Common myeloid progenitor, CD34-positive (primary cell): ENCODE data around the gene ERFL. TPM values are rescaled to one million over a fixed set of nuclear protein-coding genes. Genes with fewer than 3 reads are reported as not detected.
A peak's percentile ranks its signal among the peaks of the same experiment; 100 is the strongest.

Source experiments
- CTCF ChIA-PET: fragments of 350-600 bp; sonication (Branson Sonifier 250); formaldehyde crosslinking; loops from one replicate; lab custom pipeline; 2021; ENCODE audit warnings: antibody characterized with exemption; lab: Charles Lee
- POLR2A ChIA-PET: fragments of 350-600 bp; sonication (Branson Sonifier 250); formaldehyde crosslinking; loops from one replicate; lab custom pipeline; 2021; ENCODE audit warnings: antibody characterized with exemption; lab: Charles Lee
- DNase-seq, 3 donors: peaks; one replicate each; pipeline versions ENCODE4 v3.0.0 to v3.0.0-alpha.2; 2013
- H3K27ac ChIP-seq, 2 experiments: 1 replicate in 1 of 2; 2 replicates in 1 of 2; pipeline ENCODE4 v1.7.0; 2013; ENCODE audit warnings: inconsistent platforms in 2 of 2, low read length in 2 of 2, mild to moderate bottlenecking in 2 of 2, low read depth in 1 of 2, moderate library complexity in 1 of 2; ENCODE audit not compliant: severe bottlenecking in 2 of 2, insufficient read depth in 1 of 2, poor library complexity in 1 of 2
- H3K27me3 ChIP-seq, 5 experiments: replicated peaks in 2 of 5; 1 replicate in 3 of 5; 2 replicates in 2 of 5; pipeline versions ENCODE4 v1.6.1 to v1.7.0; 2013; ENCODE audit warnings: low read length in 4 of 5, mild to moderate bottlenecking in 2 of 5, moderate library complexity in 2 of 5, inconsistent platforms in 1 of 5; ENCODE audit not compliant: insufficient read depth in 5 of 5, control insufficient read depth in 4 of 5
- H3K36me3 ChIP-seq, 4 experiments: 1 replicate in 2 of 4; 2 replicates in 2 of 4; pipeline versions ENCODE4 v1.6.1 to v1.7.0; 2013; ENCODE audit warnings: low read length in 3 of 4, control low read depth in 1 of 4, mild to moderate bottlenecking in 1 of 4; ENCODE audit not compliant: control insufficient read depth in 4 of 4, insufficient read depth in 4 of 4
- H3K4me1 ChIP-seq, 4 experiments: 1 replicate in 3 of 4; 2 replicates in 1 of 4; pipeline versions ENCODE4 v1.6.1 to v1.7.1; 2013; ENCODE audit warnings: low read length in 3 of 4, mild to moderate bottlenecking in 3 of 4, control low read depth in 1 of 4, inconsistent platforms in 1 of 4, moderate library complexity in 1 of 4; ENCODE audit not compliant: control insufficient read depth in 4 of 4, insufficient read depth in 4 of 4; ENCODE audit errors: control extremely low read depth in 1 of 4
- H3K4me3 ChIP-seq, 7 experiments: 1 replicate in 4 of 7; 2 replicates in 3 of 7; pipeline versions ENCODE4 v1.5.1 to v1.7.0; 2013; ENCODE audit warnings: mild to moderate bottlenecking in 7 of 7, low read length in 6 of 7, moderate library complexity in 6 of 7, inconsistent platforms in 2 of 7, low read depth in 2 of 7, control low read depth in 1 of 7; ENCODE audit not compliant: insufficient read depth in 4 of 7, control insufficient read depth in 1 of 7; ENCODE audit errors: extremely low read depth in 1 of 7
- H3K9me3 ChIP-seq, 5 experiments: 1 replicate in 4 of 5; 2 replicates in 1 of 5; pipeline versions ENCODE4 v1.6.1 to v1.7.1; 2013; ENCODE audit warnings: low read length in 4 of 5, mild to moderate bottlenecking in 2 of 5, inconsistent platforms in 1 of 5, low read depth in 1 of 5, moderate library complexity in 1 of 5; ENCODE audit not compliant: control insufficient read depth in 4 of 5, insufficient read depth in 2 of 5; ENCODE audit errors: control extremely low read depth in 1 of 5
- WGBS: methylation state at CpG from one replicate; pipeline ENCODE4 v1.1.5; 2013; ENCODE audit not compliant: insufficient coverage; 5-methylcytosine and 5-hydroxymethylcytosine counted together
- polyA plus RNA-seq: library from polyadenylated mRNA; unstranded; fragments of 120-200 nt; gene quantifications from one replicate; pipeline ENCODE4 v1.2.1, GENCODE V29; 2013

ERFL gene
- polyA plus RNA-seq = 0.28 TPM

DNA sequence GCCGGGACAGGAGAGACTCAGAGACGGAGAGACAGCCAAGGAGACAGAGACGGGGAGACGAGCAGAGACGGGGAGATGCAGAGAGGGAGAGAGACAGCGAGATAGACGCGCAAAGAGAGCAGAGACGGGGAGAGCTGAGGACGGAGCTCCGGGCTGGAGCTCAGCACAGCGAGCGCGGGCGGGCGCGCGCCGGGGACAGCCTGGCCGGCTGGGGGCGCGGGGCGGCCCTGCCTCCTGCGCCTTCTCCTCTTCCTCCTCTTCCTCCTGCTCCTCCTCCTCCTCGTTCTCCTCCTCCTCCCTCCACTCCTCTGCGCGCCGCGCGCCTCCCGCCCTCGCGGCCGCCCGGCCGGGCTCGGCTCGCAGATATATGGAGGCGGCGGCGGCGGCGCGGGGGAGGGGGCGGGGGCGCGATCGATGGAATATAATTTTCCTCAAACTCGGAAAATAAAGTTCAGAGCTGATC, at the start of gene ERFL:
ERFL (minus strand) TSS at position 229 of the 463 bp plus-strand sequence. CDS start 15,530 bp downstream, outside the sequence.
- POLR2A ChIA-PET = no interaction called here
- 0% methylated on average over 37 of the region's 49 CpGs for WGBS
- H3K27ac ChIP-seq = no peak within 1 kb of the TSS
- CTCF ChIA-PET = interaction anchor here (1.2 to 1.4 kb wide), 2 partner anchors 13 to 55 kb away, joined by 3 to 4 read pairs; no protein-coding TSS in a partner anchor
- H3K4me1 ChIP-seq = peaks cover 0 to 19% (median 17%) of the 10 kb centered on the region in 4 experiments
- H3K27me3 ChIP-seq = peaks cover 0 to 73% (median 50%) of the 10 kb centered on the region in 5 experiments
- peak within 1 kb of the TSS; percentile 48 to 80 (median 61) for H3K4me3 ChIP-seq
- no peaks in the 10 kb centered on the region for H3K36me3 ChIP-seq
- no peaks in the 10 kb centered on the region for H3K9me3 ChIP-seq
- no peak for DNase-seq

DNA sequence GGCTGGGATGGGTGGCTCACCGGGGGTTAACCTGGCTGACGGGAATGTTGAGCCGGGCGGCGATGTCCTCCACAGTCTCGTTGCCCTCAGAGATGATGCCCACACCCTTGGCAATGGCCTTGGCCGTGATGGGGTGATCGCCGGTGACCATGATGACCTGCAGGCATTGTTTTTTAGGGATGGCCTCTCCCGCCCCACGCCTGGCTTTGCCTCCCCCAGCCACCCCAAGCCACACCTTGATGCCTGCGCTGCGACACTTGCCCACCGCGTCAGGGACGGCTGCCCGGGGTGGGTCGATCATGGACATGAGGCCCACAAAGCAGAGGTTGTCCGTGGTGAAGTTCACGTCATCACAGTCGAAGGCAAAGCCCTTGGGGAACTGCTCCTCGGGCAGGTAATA, 49.7 kb upstream of the ERFL start:
- H3K27ac ChIP-seq = no peak overlapping the region
- WGBS = 97% methylated on average over 20 of the region's 22 CpGs
- peaks cover 0 to 4% (median 0%) of the 10 kb centered on the region in 4 experiments for H3K36me3 ChIP-seq
- H3K9me3 ChIP-seq = no peaks in the 10 kb centered on the region
- H3K4me1 ChIP-seq = no peaks in the 10 kb centered on the region
- ChIA-PET CTCF (interaction anchor here (0.6 kb wide), 1 partner anchor 31 kb away, joined by 3 read pairs; no protein-coding TSS in a partner anchor), POLR2A (no interaction called here)
- no peak for DNase-seq
- H3K4me3 ChIP-seq = no peak overlapping the region
- H3K27me3 ChIP-seq = no peaks in the 10 kb centered on the region

DNA sequence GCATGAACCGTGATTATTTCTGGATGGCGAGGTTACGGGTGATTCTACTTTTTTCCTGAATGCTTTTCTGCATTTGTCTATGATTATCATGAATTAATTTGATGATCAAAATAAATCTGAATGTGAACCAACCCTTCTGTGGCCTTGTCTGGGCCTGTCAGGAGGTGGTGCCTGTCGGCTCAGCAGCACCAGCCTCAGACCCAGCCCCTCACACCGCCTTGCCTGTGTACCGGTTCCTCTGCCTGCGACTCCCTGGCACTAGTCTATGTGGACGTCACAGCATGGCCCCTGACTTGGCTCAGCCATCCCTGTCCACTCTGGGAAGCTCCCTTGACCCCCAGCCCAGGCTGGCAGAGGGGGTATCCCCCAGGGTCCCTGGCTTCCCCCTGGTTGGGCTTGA, 46.4 kb upstream of the ERFL start:
- Histone ChIP-seq H3K27me3 (no peaks in the 10 kb centered on the region), H3K36me3 (peaks cover 0 to 4% (median 0%) of the 10 kb centered on the region in 4 experiments), H3K27ac (no peak overlapping the region), H3K4me1 (no peaks in the 10 kb centered on the region), H3K9me3 (no peaks in the 10 kb centered on the region), H3K4me3 (no peak overlapping the region)
- WGBS = 100% methylated on average over 5 of the region's 8 CpGs
- POLR2A ChIA-PET = no interaction called here
- no peak for DNase-seq
- CTCF ChIA-PET = no interaction called here

DNA sequence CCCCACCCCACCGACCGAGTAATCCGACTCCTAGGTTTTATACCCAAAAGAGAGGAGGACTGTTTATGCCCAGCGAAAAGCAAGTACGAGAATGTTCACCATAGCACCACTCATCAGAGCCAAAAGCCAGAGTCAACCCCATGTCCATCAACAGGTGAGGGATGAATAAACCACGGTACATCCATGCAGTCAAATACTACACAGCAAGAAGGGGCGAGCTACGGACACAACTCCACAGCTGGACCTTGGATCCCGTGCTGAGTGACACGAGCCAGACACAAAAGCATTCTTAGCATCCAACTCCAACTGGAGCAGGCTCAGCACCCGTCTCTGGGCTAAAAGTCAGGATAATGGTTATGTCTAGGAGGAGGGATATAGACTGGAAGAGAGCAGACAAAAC, 43.1 kb upstream of the ERFL start:
- ChIA-PET POLR2A (no interaction called here), CTCF (no interaction called here)
- Histone ChIP-seq H3K4me1 (peaks cover 0 to 22% (median 17%) of the 10 kb centered on the region in 4 experiments), H3K27ac (no peak overlapping the region), H3K36me3 (peaks cover 0 to 4% (median 0%) of the 10 kb centered on the region in 4 experiments), H3K4me3 (no peak overlapping the region), H3K9me3 (no peaks in the 10 kb centered on the region), H3K27me3 (no peaks in the 10 kb centered on the region)
- WGBS = 94% methylated on average over 3 of the region's 11 CpGs
- DNase-seq = no peak

DNA sequence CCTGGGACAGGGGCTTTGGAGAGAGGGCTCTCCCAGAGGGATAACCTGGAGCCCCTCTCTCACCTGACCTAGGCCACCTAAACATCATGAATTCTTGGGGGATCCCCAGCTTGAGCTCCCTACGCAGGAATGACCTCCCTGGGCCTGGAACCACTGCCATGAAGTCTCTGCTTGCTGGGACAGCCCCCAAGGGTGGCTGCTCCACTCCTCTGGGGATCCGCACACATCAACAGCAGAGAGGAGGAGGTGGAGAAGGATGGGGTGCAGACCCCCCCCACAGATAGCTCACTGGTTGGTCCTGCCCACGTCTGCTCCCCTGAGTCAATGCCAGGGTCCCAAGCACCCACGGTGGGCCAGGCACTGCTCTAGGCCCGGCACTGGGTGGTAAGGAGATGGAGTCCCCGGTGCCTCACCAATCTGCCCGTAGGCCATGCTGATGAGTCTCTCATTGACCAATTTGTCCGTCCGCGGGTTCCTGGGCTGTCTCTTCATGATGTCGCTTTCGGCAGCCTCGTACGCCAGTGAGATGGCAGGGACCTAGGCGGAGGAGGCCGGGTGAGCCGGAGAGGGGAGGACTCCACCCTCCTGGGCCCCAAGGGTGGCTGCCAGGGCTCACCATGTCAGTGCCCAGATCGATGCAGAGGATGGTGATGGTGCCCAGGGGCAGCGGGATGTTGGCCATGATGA, 41.7 kb upstream of the ERFL start:
- ChIA-PET CTCF (no interaction called here), POLR2A (no interaction called here)
- Histone ChIP-seq H3K4me1 (peaks cover 0 to 25% (median 20%) of the 10 kb centered on the region in 4 experiments), H3K9me3 (no peaks in the 10 kb centered on the region), H3K27ac (no peak overlapping the region), H3K4me3 (no peak overlapping the region), H3K36me3 (no peaks in the 10 kb centered on the region), H3K27me3 (no peaks in the 10 kb centered on the region)
- no peak for DNase-seq
- 98% methylated on average over 15 of the region's 19 CpGs for WGBS

DNA sequence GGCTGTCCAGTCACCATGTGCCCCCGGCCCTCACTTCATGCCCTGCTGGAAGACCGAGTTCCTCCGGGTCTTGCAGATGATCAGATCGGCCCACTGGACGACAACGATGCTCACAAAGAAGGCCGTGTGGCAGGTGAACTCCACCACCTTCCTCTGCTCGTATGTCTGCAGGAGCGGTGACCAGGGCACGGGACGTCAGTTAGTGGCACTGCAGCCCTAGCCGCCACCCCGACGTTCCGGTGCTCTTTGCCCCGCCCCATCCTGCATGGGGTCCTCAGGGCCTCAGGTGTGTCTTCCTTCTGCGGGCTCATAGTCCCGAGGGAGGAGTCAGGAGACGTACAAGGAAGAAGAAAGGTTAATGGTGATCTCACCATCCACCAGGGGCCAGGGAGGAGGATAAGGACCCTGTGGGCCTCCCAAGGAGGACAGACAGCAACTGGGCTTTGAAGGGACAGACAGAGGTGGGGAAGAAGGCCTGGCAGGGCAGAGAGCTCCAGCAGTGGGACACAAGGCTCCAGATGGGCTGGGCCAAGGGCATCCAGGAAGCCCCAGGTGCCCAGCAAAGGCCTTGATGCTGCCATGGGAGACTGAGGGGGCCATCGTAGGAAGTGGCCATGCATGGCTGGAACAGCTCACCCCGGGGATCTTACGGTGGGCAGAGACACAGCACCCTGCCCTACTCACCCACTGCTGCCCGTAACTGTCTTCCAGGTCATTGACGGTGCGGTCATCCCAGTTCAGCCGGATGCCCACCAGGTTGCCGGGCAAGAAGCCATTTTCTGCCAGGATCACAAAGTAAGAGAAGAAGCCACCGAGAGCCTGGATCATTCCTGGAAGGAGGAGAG, 40.7 kb upstream of the ERFL start:
- ChIA-PET POLR2A (no interaction called here), CTCF (no interaction called here)
- Histone ChIP-seq H3K9me3 (no peaks in the 10 kb centered on the region), H3K27me3 (no peaks in the 10 kb centered on the region), H3K36me3 (no peaks in the 10 kb centered on the region), H3K27ac (no peak overlapping the region), H3K4me1 (peaks cover 0 to 25% (median 20%) of the 10 kb centered on the region in 4 experiments), H3K4me3 (no peak overlapping the region)
- 94% methylated on average over 24 of the region's 28 CpGs for WGBS
- DNase-seq = no peak
